ENCODE results near the gene CCDC27. TPM values are rescaled to one million over a fixed set of nuclear protein-coding genes. Genes with fewer than 3 reads are reported as not detected.

Gene CCDC27
- total and polyA plus RNA-seq, 2 of the 13 experiments (the other 11 are each of a cell fraction or from before 2014, with no cell fraction given) = not detected

GRCh38 chr1:3772027-3772714 is 19.9 kb downstream of the CCDC27 start (continued):
- TF ChIP-seq ETV6 (CRISPR knock-in tag; conservative IDR thresholded peaks at IDR 0.05) (no peak), MED1 (CRISPR knock-in tag; IDR thresholded peaks at IDR 0.05) (no peak), NCOA1 (CRISPR knock-in tag; IDR thresholded peaks at IDR 0.05) (no peak), ZBTB2 (CRISPR knock-in tag; IDR thresholded peaks at IDR 0.05; ENCODE audit: low read depth) (0 out of 2 replicates have a peak, but pooled peaks have one; percentile 27), ZUFSP (CRISPR knock-in tag; IDR thresholded peaks at IDR 0.05; ENCODE audit: borderline replicate concordance) (no peak), NR2F6 (IDR thresholded peaks at IDR 0.05) (no peak), NR2F6 (CRISPR knock-in tag; IDR thresholded peaks at IDR 0.05) (peak; percentile 20; the same call in 1 of the 2 replicates), HOXA3 (CRISPR knock-in tag; IDR thresholded peaks at IDR 0.05) (no peak; the same call in 1 of the 2 replicates), KLF12 (CRISPR knock-in tag; IDR thresholded peaks at IDR 0.05; ENCODE audit: borderline replicate concordance) (0 out of 2 replicates have a peak, but pooled peaks have one; percentile 18), SALL1 (CRISPR knock-in tag; IDR thresholded peaks at IDR 0.05) (peak; percentile 26), ZNF451 (CRISPR knock-in tag; IDR thresholded peaks at IDR 0.05) (0 out of 2 replicates have a peak, but pooled peaks have one; percentile 48), ZNF788 (CRISPR knock-in tag; IDR thresholded peaks at IDR 0.05; ENCODE audit: borderline replicate concordance) (peak; percentile 11; the same call in 1 of the 2 replicates), ZBTB10 (CRISPR knock-in tag; IDR thresholded peaks at IDR 0.05; ENCODE audit: borderline replicate concordance) (no peak), EED (CRISPR knock-in tag; IDR thresholded peaks at IDR 0.05) (no peak; the same call in 1 of the 2 replicates), POGK (CRISPR knock-in tag; conservative IDR thresholded peaks at IDR 0.05) (no peak; the same call in 1 of the 2 replicates), HDAC1 (CRISPR knock-in tag; IDR thresholded peaks at IDR 0.05) (peak; percentile 57), CHD4 (IDR thresholded peaks at IDR 0.05; ENCODE audit: borderline replicate concordance, low read length) (no peak), ZNF878 (CRISPR knock-in tag; IDR thresholded peaks at IDR 0.05) (peak; percentile 61; the same call in 1 of the 2 replicates), PHF8 (CRISPR knock-in tag; IDR thresholded peaks at IDR 0.05) (peak; percentile 74; the same call in 1 of the 2 replicates), HES4 (CRISPR knock-in tag; IDR thresholded peaks at IDR 0.05; ENCODE audit: borderline replicate concordance) (peak; percentile 62; the same call in 1 of the 2 replicates), ZSCAN21 (CRISPR knock-in tag; IDR thresholded peaks at IDR 0.05; ENCODE audit: borderline replicate concordance) (peak; percentile 59; the same call in 1 of the 2 replicates), ZNF550 (CRISPR knock-in tag; IDR thresholded peaks at IDR 0.05; ENCODE audit: borderline replicate concordance) (peak; percentile 71; the same call in 1 of the 2 replicates)
